Dedifferentiated amniotic fluid mesenchymal stem cell (primary cell): ENCODE results near the gene PITRM1.
A peak's percentile ranks its signal among the peaks of the same experiment; 100 is the strongest.
"Not testable (repeated sequence)": the region's sequence is repeated elsewhere in the genome, so short reads cannot be mapped to it uniquely, and the experiment has no call there.

Experiments used
- DNase-seq: peaks from one replicate; pipeline ENCODE4 v3.0.0-alpha.2; 2016; ENCODE audit errors: extremely low spot score

PITRM1 gene

DNA sequence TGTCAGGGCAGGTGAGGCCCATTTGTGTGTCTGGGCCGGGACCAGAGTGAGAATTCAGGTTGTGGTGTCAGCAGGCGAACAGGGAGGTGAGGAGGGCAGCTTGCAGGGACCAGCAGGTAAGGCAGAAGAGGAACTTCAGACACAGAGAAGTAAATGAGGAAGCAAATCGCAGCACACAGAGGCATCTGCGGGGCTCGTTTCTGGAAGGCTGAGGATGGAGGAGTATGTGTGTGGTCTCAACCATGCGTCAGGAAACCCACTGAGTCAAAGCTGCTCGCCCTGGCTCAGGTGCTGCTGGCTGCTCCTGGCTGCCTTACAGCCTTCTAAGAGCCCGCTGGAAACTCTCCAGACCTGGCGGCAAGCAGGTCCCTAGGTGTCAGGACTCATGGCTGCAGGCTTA, 26.9 kb upstream of the PITRM1 start:
- no peak for DNase-seq

DNA sequence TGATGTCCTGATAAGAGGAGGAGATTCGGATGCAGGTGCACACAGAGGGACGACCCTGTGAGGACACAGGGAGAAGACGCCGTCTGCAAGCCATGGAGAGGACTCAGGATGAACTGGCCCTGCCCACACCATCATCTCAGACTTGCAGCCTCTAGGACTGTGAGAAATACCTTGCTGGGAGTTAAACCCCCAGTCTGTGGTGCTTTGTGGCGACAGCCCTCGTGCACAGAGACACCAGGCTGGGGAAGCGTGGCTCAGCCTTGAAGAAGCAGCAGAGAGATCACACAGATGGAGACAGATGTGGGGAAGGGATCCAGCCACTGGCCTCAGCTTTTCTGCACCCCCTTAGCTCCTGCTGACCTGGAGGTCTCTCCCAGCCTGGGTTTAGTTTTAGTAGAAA, 26.3 kb upstream of the PITRM1 start:
- DNase-seq: no peak

DNA sequence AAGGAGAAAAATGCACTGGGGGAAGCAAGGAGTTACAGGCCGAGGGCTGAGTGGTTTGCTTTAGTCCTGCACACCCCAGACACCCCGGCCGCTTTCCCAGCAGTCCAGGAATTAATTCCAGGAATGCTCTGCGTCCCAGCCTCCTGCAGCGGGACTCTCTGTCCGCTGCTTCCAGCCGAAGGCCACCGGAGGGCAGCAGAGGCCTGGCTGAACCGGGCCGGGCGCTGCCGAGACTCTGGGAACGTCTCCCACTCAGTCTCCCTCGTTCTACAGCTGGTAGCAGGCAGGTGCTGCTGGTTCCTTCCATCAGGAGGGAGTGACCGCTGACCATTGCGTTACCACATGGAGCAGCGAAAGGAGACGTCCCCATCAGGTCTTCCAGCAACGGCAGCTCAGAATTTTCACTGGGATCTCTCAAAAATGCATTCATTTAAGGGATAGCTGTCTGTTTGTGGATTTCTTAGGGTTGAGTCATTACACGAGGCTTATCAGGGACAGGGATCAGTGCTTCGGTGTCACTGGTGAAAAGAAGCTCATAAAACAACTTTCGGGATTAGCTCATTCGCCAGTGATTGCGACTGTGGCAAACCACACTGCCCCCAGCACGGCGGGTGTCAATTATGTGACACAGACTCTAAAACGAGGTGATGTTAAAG, 24.9 kb upstream of the PITRM1 start:
- DNase-seq: peak; percentile 82

DNA sequence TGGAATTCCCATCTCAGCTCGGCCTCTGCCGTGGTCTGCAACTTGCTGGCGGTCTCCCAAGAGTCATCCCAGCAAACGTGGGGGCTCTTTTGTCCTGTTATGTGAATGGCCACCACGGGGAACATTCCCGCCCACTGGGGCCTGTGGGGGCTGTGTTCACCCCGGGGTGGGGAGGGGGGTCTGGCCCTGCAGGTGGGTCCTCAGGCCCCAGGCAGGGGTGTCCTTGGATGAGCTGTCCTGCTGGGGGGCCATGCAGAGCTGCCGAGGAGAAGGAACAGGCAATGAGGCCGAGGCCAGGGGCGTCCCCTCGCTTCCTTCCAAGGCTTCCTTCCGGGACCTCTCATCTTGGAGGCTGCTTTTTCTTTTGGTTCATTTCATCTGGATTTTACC, 24.4 kb upstream of the PITRM1 start:
- no peak for DNase-seq

DNA sequence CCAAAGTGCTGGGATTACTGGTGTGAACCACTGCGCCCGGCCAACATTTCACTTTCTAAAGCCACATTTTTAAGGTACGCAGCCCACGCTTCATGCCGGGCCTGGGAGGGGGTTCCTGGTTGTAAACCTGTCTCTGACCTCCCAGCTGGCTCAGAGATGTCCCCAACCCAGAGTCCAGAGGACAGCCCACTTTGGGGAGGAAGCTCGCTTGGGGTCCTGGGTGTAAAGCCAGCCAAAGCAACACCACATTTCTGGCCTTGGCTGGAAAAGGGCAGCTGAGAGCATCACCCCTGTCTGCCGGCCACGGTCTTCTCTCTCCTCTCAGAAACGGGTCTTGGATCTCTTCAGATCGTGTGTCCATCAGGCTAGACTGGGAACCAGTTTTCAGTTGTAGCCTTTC, 23.9 kb upstream of the PITRM1 start:
- no peak for DNase-seq

DNA sequence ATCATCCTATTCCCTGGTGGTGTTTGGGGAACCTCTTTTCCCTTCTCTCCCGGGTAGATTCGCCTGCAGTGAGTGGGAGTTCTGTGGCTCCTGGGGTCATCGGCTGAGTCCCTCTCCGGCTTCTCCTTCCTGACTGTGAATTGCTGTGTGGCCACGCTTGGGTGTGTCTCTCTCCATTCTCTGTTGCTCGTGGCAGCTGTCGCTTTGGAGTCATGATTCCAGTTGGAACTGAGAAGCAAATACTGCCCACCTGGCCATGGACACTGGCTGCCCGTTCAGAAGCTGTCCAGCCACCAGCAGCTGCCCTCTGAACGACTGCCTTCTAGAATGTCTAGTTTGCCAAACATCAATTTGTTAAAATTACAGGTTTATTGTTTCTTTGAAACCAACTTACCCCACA, 23.1 kb upstream of the PITRM1 start:
- DNase-seq: no peak

DNA sequence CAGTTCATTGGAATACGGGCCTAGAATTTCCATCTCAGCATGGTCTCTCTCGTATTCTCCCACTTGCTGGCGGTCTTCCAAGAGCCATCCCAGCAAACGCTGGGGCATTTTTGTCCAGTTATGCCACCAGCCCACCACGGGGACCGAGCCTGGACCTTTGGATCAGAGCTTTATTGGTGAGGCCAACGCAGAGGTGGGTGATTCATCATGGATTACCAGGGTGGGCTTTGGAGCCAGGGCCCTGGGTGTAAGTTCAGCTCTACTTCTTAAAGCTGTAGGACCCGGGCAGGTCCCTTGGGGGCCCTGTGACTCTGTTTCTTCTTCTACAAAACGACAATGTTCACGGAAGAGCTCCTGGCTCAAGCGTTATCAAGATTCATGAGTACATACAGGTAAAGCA, 22.7 kb upstream of the PITRM1 start:
- DNase-seq: no peak

DNA sequence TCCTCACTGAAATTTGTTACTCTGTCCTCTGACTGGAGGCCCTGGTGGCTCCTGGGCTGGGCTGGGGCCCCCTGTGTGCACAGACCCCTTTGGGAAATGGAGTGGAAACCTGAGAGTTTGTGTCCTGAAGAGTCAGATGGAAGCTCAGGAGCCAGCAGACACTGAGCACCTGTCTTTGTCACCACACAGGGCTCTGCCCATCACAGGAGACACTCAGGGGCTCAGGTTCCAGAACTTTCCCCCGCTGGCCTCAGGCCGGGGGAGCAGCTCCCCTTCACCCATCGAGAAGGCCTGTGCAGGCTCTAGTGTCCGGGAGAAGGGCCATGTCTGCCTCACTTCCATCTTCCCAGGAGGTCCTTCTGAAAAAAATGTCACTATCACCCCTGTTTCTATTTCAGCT, 22.3 kb upstream of the PITRM1 start:
- DNase-seq: no peak

DNA sequence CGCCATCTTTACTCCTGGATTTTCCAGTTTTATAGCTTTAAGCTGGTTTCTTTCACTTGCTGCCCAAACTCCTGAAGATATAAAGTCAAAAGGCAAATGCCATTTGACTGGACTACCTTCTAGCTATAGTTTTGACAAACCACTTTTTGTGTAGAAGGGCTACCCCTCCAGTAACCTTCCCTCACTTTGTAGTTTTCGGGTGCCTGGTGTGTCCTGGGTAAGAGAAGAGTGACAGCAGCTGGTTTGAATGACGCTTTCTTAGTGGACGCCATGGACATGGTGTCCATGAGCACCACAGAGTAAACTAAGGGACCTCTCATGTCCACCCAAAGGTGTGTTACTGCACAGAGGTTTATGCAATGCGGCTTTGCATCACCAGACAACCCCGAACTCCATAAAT, 21.2 kb upstream of the PITRM1 start:
- no peak for DNase-seq

DNA sequence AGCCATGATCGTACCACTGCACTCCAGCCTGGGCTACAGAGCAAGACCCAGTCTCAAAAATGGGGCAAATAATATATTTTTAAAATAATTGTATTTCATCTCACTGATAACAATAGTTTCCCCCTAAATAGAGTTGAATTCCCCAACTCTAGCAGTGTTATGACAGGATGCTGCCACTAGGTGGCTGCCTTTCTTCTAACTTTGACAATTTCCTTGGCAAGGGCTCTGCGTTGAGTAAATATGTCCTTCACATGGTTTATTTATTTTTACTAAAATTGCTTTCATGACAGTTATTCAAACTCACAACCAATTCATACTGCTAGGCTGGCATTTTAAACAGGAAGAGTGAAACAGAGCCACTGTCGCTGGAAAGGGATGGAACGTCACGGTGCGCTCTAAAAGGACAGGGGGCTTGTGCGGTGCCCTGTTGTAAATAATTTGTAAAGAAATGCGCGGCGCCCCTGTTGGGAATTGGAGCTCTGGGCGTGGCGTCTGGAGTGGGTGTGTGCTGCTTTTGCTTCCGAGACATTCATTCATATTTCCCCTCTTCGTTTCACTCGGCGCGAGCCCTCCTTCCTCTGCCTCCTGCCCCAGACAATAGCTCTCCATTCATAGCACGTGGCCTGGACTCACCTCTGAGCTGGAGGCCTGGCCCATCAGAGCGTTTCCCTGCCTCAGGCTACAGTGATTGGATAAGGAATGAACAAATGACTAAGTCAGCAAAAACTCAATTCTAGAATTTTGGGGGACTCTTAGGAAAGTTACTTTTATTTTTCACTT, 20.5 kb upstream of the PITRM1 start:
- DNase-seq: peak; percentile 79

DNA sequence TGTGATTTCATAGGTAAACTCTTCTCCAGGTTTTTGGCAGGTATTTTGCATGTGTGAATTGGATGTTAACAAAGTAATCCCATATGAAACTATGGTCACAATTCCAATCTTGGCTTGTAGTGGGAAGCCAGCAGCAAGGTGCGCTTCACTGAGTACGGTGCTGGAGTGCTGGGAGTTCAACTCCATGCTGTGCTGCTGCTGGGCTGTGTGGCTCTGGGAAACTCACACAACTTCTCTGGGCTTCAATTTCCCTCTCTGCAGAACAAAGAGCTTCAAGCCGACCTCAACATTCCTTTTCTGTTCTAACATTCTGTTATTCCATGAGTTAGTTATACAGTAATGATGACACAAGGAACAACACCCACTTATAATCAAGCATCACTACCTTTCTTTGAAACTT, 18.2 kb upstream of the PITRM1 start:
- DNase-seq: no peak

DNA sequence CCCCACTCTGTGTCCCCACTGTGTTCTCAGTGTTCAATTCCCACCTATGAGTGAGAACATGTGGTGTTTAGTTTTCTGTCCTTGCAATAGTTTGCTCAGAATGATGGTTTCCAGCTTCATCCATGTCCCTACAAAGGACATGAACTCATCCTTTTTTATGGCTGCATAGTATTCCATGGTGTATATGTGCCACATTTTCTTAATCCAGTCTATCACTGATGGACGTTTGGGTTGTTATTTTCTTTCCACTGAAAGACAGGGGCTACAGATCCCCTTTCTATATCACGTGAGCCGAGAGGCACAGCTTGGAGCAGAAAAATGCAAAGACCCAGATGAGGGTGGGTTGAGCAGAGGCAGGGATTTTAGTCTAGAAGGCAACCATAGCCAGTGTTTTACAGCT, 14.6 kb upstream of the PITRM1 start:
- DNase-seq: not testable (repeated sequence)

DNA sequence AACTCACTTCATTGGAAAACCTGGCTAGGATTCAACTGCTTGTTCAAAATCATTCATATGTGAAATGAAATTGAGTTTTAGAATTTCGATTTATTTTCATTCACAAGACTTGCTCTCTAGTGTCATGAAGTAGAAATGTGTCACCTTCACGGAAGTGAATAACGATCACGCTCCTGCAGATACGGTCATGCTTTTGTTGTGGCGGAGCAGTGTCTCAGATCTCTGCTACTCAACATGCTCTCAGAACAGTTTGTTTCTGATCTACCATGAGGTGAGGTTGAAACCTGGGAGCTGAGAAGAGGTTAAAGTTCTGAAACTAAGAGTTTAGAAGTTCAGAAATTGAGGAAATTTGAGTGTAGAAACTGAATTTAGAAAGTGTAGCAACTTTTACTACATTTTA, 13.8 kb upstream of the PITRM1 start:
- no peak for DNase-seq

DNA sequence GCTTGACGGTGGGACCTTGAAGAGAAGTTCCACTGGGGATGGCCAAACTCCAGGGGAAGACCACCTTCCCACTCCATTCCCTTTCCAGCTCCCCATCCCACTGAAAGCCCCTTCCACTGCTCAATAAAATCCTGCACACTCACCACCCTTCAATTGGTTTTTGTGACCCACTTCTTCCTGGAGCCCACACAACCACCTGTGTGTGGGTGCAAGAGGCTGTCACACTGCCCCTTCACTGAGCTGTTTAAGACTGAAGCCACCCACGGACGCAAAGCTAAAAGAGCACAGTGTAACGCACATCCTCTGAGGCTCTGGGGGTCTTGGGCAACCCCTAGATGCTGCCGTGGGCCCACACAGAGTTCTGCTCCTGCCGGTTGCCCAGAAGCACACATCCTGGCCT, 12.8 kb upstream of the PITRM1 start:
- no peak for DNase-seq

DNA sequence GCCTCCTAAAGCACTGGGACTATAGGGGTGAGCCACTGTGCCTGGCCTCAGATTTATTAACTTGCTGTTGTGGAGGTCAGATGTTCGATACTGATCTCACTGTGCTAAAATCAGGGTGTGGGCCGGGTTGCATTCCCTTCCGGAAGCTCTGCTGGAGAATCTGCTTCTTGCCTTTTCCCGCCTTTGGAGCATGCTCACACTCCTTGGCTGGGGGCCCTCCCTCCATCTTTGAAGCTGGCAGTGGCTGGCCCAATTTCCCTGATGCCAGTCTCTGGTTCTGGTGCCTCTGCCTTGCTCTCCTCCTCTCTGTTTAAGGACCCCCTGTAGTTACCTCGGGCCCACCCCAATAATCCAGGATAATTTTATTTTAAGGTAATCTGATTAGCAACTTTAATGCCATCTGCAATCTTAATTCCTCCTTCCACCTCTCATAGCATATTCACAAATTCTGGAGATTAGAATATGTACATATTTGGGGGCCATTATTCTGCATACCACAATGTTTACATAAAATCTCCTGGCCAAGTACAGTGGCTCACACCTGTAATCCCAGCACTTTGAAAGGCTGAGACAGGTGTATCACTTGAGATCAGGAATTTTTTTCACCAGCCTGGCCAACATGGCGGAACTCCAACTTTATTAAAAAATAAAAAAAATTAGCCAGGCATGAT, 7.9 kb upstream of the PITRM1 start:
- no peak for DNase-seq

DNA sequence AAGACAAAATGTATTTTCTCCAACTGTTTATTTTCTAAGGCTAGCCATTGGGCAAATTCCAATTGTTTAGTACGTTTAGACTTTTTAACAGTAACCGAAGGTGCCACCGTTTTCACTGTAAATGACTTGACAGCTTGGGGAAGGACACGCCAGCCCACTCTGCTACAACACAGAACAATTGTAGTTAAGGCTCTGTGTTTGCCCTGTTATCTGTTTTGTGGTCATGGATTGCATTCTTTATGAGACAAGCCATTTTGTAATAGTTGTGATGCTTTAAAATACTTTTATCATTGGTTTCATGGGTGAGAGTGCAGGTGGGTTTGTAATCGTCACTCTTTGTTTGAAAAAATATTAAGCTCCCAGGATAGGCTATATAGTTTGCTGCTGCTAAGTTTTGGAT, 6.6 kb upstream of the PITRM1 start:
- no peak for DNase-seq

DNA sequence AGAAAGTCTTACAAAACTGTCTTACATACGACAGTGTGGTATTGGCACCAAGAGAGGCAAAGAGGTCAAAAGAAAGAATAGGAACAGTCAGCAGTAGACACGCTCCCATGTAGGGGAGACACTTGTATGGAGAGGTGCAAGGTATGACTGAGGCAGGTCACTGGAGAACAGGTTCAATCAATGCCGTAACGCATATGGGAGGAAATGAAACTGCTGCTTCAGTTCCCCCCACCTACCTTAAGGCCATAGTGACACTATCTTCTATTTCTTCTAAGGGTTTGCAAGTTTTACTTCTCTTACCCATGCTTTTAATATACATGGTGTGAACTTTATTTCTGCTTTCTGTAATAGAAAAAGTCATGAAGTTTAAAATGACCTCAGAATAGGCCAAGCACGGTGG, 5.5 kb upstream of the PITRM1 start:
- DNase-seq: no peak

DNA sequence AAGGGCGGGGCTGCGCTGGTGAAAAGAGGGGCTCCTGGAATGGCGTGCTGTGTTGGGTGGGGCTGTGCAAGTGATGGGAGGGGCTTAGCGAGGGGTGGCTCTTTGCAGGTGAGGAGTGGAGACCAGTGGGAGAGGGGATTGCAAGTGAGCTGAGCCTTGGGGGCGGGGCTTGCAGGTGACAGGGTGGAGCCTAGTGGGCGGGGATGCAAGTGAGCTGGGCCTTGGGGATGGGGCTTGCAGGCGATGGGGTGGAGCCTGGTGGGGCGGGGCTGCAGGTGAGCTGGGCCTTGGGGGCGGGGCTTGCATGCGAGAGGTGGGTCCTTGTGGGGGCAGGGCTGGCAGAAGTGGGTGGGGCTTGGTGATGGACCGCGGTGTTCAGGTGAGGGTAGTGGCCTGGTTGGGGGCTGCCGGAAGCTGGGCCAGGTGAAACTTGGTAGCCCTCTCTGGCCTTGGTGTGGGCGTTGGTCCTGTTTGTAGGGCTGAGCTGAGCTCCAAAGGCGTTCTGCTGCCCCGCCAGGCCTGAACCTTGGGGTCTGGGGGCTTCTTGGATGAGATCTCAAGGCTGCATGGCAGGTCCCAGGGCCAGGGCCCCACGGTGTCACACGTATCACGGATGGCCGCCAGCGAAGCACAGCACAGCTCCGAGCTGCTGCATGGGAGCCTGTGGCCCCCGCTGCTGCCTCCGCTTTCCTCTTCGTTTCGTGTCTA, 743 bp upstream of the PITRM1 start:
- no peak for DNase-seq

DNA sequence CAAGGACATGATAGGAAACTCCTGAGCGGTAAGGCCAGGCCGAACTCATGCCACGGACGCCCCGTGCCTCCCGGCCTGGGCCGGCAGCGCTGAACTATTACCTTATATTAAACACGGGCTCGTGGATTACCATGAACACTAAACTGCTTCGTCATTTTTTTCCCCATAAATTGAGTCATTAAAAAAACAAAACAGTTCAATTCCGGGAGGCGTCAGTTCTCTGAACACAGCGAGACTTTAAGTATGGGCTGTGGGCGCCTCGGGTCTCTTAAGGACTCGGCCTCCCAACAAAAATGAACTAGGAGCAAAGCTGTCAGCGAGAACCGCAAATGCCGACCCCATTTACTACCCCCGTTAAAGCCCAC, 519 bp downstream of the PITRM1 start:
- DNase-seq: peak; percentile 45

DNA sequence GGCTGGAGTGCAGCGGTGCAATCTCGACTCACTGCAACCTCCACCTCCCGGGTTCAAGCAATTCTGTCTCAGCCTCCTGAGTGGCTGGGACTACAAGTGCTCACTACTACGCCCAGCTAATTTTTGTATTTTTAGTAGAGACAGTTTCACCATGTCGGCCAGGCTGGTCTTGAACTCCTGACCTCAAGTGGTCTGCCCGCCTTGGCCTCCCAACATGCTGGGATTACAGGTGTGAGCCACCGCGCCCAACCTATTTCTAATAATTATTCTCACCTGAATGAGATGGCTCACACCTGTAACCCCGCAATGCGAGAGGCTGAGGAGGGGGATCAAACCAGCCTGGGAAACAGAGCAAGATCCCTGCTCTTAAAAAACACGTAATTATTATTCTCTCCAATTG, 1.1 kb downstream of the PITRM1 start:
- not testable (repeated sequence) for DNase-seq

DNA sequence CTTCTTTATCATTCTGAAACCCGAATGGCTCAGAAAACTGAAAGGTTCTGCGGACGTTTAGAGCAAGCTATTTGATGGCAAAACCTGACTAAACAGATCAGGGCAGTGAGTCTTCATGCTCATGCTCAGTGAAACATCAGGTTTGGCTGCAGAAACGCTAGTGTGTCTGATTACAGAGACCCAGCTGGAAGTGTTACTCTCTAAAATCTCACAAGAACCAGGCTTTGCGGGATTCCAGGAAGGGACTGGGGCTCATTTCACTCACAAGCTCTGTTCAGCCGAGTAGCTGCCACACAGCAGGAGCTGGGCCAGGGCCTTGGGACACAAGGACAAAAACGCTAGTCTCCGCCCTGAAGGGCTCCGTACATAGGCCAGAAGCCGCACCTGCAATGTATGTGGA, 2.9 kb downstream of the PITRM1 start:
- DNase-seq: no peak

DNA sequence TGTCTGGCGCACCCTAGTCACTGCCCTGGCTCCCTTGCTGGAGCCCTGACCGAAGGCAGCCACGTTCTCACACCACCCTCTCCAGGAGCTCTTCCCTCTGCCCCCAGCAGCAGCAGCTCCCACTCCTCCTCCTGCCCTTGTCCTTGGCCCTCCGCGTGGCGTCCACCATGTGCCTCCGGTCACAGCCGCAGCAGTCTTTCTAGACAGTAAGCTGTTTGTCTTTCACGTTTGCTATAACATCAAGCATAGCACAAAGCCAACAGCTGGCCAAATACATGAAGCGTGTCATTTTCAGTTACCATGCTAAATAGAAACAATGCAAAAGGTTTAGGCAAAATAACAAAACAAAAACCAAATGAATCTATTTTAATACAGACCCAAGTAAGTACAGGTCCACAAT, 3.3 kb downstream of the PITRM1 start:
- no peak for DNase-seq
